Testis (tissue), 2 donors: ENCODE results near the gene ZNF683.

Source experiments
- POLR2A ChIP-seq: fragments of 450-650 bp; IDR thresholded peaks from one replicate; pipeline ENCODE4 v1.6.1; 2017; ENCODE audit warnings: antibody characterized with exemption, mild to moderate bottlenecking, moderate library complexity
- TF ChIP-seq, protein P1 (sequence below), 3 experiments: fragments of 450-650 bp in 2 of 3; fragments of 200-600 bp in 1 of 3; sonication (generic) in 1 of 3; IDR thresholded peaks; one replicate each; pipeline ENCODE4 v1.5.1; 2016 to 2019; ENCODE audit warnings: antibody characterized with exemption in 3 of 3, mild to moderate bottlenecking in 2 of 3, moderate library complexity in 1 of 3

- TF ChIP-seq, protein P1, sequence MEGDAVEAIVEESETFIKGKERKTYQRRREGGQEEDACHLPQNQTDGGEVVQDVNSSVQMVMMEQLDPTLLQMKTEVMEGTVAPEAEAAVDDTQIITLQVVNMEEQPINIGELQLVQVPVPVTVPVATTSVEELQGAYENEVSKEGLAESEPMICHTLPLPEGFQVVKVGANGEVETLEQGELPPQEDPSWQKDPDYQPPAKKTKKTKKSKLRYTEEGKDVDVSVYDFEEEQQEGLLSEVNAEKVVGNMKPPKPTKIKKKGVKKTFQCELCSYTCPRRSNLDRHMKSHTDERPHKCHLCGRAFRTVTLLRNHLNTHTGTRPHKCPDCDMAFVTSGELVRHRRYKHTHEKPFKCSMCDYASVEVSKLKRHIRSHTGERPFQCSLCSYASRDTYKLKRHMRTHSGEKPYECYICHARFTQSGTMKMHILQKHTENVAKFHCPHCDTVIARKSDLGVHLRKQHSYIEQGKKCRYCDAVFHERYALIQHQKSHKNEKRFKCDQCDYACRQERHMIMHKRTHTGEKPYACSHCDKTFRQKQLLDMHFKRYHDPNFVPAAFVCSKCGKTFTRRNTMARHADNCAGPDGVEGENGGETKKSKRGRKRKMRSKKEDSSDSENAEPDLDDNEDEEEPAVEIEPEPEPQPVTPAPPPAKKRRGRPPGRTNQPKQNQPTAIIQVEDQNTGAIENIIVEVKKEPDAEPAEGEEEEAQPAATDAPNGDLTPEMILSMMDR (IDR thresholded peaks at IDR 0.05): no peak
- TF ChIP-seq POLR2A: no peak
Observed at GRCh38 chr1:26328597-26328996, 44.0 kb downstream of the ZNF683 start.
